ENCODE results near the gene PDE4D. TPM values are rescaled to one million over a fixed set of nuclear protein-coding genes. Genes with fewer than 3 reads are reported as not detected.

PDE4D gene
- total RNA-seq, 1 experiment from 2014 or later = 2.1 TPM

DNA sequence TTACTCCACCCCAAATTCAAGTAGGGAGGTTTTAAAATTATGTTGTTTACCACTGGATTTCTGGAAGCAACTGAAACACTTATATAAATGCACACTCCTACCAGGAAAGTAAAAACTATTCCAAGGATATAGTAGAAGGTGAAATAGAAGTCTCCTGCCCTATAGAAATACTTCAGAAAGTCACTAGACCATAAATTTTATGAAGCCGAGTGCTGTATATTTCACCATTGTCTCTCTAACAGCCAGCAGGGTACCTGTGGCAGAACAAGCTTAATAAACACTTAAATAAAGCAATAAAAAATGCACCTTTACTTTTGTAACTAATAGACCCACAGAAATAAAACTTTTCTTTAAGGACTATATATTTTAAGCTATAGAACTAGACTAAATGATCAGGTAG is 631.6 kb downstream of the PDE4D start:
- Mint-ChIP-seq H3K27ac (no peak overlapping the region), H3K36me3 (ENCODE audit: insufficient read depth in 1 of 3, low read depth in 3 of 3) (no peaks in the 10 kb centered on the region), H3K4me1 (peaks cover 8 to 10% of the 10 kb centered on the region in 2 experiments), H3K4me3 (no peak overlapping the region), H3K27me3 (ENCODE audit: low read depth) (no peaks in the 10 kb centered on the region), H3K9me3 (no peaks in the 10 kb centered on the region)
- no peak for DNase-seq
- no CpG with 5 or more reads among the region's 1 CpG for WGBS (ENCODE audit: extremely low coverage, insufficient read length, low lambda C conversion rate)
- Histone ChIP-seq H3K4ac (ENCODE audit: low read depth, low read length) (no peak overlapping the region), H3K56ac (ENCODE audit: insufficient read length, low read depth, low read length) (no peak overlapping the region), H4K91ac (ENCODE audit: insufficient read length, low read depth, low read length) (no peak overlapping the region), H3K14ac (ENCODE audit: insufficient read depth, low read length) (no peak overlapping the region), H3K9ac (ENCODE audit: extremely low read depth, insufficient read length, low read length) (no peak overlapping the region), H4K20me1 (ENCODE audit: control insufficient read depth, insufficient read depth, insufficient read length) (no peaks in the 10 kb centered on the region), H3K79me2 (ENCODE audit: insufficient read depth, low read length) (no peaks in the 10 kb centered on the region), H3K9me3 (ENCODE audit: control insufficient read depth, low read depth, low read length) (no peaks in the 10 kb centered on the region), H3T11ph (ENCODE audit: low read length) (no peak overlapping the region), H3K79me1 (ENCODE audit: insufficient read depth, low read depth, low read length, poor library complexity, severe bottlenecking) (no peaks in the 10 kb centered on the region), H3K23ac (ENCODE audit: insufficient read length, low read depth, low read length) (no peak overlapping the region), H3K23me2 (ENCODE audit: insufficient read length, low read depth, low read length, poor library complexity, severe bottlenecking) (no peaks in the 10 kb centered on the region), H2BK20ac (ENCODE audit: low read depth, low read length, poor library complexity, severe bottlenecking) (no peak overlapping the region), H4K5ac (ENCODE audit: insufficient read length, low read depth, low read length) (no peak overlapping the region), H3K4me2 (ENCODE audit: insufficient read depth, insufficient read length, low read length) (no peak overlapping the region), H2AFZ (ENCODE audit: low read length) (no peak overlapping the region), H3K4me1 (ENCODE audit: insufficient read depth, low read length) (no peaks in the 10 kb centered on the region), H2BK15ac (ENCODE audit: low read depth, low read length) (no peak overlapping the region), H2BK12ac (ENCODE audit: insufficient read length, low read depth, low read length) (no peak overlapping the region), H4K8ac (replicated peaks; ENCODE audit: insufficient read length, low read depth, low read length) (no peak overlapping the region), H2AK5ac (ENCODE audit: insufficient read length, low read length) (no peak overlapping the region), H2BK5ac (ENCODE audit: insufficient read length, low read length) (no peak overlapping the region), H2BK120ac (ENCODE audit: low read depth, low read length, poor library complexity, severe bottlenecking) (no peak overlapping the region), H3K27ac (ENCODE audit: insufficient read length, low read depth, low read length) (no peak overlapping the region), H3K18ac (ENCODE audit: insufficient read length, low read depth, low read length) (no peak overlapping the region), H3K27me3 (ENCODE audit: insufficient read depth, low read length) (no peaks in the 10 kb centered on the region)
- TF ChIP-seq, protein P1, sequence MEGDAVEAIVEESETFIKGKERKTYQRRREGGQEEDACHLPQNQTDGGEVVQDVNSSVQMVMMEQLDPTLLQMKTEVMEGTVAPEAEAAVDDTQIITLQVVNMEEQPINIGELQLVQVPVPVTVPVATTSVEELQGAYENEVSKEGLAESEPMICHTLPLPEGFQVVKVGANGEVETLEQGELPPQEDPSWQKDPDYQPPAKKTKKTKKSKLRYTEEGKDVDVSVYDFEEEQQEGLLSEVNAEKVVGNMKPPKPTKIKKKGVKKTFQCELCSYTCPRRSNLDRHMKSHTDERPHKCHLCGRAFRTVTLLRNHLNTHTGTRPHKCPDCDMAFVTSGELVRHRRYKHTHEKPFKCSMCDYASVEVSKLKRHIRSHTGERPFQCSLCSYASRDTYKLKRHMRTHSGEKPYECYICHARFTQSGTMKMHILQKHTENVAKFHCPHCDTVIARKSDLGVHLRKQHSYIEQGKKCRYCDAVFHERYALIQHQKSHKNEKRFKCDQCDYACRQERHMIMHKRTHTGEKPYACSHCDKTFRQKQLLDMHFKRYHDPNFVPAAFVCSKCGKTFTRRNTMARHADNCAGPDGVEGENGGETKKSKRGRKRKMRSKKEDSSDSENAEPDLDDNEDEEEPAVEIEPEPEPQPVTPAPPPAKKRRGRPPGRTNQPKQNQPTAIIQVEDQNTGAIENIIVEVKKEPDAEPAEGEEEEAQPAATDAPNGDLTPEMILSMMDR (conservative IDR thresholded peaks at IDR 0.05) = no peak
